ENCODE measurements around the gene REEP3.

REEP3 gene

DNA sequence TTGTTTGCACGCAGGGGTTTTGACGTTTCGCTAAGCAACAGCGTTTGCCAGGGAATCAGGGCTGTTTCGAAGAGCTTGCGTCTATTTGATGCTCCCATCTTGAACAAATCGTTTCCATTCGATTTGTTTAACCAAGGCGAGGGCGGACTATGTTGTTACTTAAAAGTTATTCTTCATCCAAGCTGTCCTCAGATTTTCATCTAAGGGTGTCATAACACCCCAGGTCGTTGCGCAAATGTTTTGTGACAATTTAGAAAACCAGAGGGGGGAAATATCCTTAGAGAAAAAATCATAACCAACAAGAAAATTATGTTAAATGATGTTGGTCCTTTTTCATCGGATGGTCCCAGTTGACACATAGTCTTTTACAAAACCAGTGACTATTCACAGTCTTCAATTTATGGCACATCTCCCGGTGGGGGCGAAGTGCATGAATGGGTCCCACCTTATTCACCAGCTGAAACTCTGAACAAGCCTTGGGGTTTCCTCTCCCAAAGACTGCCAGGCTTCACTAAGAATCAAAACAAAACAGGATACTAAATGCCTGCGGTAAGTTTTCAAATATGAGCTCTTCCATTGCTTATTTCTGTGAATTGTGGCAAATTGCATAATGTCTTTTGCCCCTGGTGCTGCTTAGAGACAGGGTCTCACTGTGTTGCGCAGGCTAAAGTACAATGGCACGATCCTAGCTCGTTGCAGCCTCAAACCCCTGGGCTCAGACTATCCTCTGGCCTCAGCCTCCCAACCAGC is 109.9 kb downstream of the REEP3 start:
- Mint-ChIP-seq H3K9me3 (no peaks in the 10 kb centered on the region), H3K27ac (peak overlapping the region; percentile 85), H3K4me3 (peak overlapping the region; percentile 91), H3K27me3 (ENCODE audit: low read depth) (peaks cover 8% of the 10 kb centered on the region), H3K4me1 (ENCODE audit: low read depth) (peaks cover 28% of the 10 kb centered on the region), H3K36me3 (ENCODE audit: low read depth) (no peaks in the 10 kb centered on the region)

GRCh38 chr10:63631991-63632390 is 110.8 kb downstream of the REEP3 start:
- H3K27me3 Mint-ChIP-seq (ENCODE audit: low read depth): peaks cover 8% of the 10 kb centered on the region
- no peak overlapping the region for H3K4me3 Mint-ChIP-seq
- H3K27ac Mint-ChIP-seq: no peak overlapping the region
- peaks cover 28% of the 10 kb centered on the region for H3K4me1 Mint-ChIP-seq (ENCODE audit: low read depth)
- no peaks in the 10 kb centered on the region for H3K9me3 Mint-ChIP-seq
- no peaks in the 10 kb centered on the region for H3K36me3 Mint-ChIP-seq (ENCODE audit: low read depth)

DNA sequence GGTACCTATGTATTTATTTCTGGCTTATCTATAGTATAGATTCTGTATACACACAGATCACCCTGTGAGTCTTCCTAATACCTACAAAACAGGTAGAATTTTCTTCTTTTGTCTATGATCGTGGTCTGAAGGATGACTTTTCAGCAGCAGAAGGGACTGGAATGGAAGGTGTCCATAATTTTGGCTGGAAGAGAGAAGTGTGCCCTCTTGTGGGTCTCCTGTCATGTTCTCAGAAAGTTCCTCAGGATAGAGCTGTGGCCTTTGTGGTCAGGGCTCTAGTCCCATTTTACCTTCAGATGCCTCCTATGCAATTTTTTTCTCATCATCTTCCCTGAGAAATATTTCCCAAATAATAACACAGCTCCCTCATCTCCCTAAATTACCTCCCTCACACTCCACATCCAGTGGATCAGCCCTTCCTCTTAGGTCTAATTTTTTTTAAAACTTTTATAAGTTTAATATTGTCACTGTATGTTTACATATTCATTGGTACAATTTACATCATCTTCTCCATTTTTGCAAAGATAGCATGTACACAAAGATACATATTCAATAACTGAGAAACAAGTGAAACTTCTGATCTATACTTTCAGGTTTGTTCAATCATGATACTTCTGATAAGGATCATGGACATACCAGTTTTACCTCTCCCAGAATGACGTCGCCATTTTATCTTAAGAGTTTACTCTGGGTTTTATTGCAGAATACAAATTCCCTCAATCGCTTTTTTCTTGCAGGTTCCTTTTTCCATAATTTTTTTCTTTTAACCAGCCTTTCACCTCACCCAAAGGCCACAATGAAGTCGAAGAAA is 112.7 kb downstream of the REEP3 start:
- no peak overlapping the region for H3K27ac Mint-ChIP-seq
- no peaks in the 10 kb centered on the region for H3K9me3 Mint-ChIP-seq
- no peaks in the 10 kb centered on the region for H3K36me3 Mint-ChIP-seq (ENCODE audit: low read depth)
- H3K27me3 Mint-ChIP-seq (ENCODE audit: low read depth): peaks cover 8% of the 10 kb centered on the region
- peaks cover 17% of the 10 kb centered on the region for H3K4me1 Mint-ChIP-seq (ENCODE audit: low read depth)
- H3K4me3 Mint-ChIP-seq: no peak overlapping the region

DNA sequence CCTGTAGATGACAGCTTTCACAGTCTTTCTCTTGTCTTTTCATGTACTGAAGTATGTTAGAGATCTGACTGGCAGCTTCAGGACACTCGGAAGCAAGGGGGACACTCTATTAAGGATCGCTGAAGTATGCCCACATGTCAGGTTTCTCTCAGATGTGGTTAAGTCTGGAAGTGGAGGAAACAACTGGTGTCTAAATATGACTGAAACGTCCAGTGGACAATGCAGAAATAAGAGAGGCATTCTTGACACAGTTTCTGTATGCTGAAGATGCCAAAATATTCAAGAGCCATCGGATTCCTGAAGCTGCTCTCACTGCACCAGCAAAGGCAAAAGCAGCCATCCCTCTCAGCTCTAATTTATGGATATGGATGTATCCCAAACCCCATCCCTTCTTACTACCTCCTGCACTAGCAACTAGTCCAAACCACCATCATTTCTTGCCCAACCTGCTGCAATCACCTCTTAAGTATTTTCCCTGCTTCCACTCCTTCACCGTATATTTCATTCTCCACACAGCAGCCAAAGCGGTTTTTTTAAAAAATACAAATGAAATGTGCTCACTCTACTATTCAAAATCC is 113.4 kb downstream of the REEP3 start:
- H3K27me3 Mint-ChIP-seq (ENCODE audit: low read depth): peaks cover 8% of the 10 kb centered on the region
- H3K9me3 Mint-ChIP-seq: no peaks in the 10 kb centered on the region
- H3K36me3 Mint-ChIP-seq (ENCODE audit: low read depth): no peaks in the 10 kb centered on the region
- peaks cover 10% of the 10 kb centered on the region for H3K4me1 Mint-ChIP-seq (ENCODE audit: low read depth)
- no peak overlapping the region for H3K4me3 Mint-ChIP-seq
- H3K27ac Mint-ChIP-seq: no peak overlapping the region

DNA sequence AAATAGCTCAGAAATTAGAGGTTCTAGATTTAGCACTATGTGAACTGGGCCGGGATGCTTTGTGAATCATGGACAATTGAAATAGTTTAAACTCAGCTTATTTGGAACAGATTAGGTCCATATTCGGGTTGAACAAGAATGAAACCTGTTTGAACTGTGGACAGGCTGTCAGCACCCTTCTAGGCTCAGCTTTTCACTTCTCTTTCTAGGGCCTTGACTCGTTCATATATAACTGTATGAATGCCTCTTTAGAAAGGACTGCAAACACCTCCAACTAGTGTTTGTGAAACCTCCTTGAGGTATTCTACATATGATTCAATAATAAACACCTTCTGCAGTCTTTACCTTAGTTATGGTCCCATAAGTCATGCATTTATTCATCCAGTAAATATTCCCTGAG is 115.6 kb downstream of the REEP3 start:
- Mint-ChIP-seq H3K36me3 (ENCODE audit: low read depth) (no peaks in the 10 kb centered on the region), H3K4me1 (ENCODE audit: low read depth) (peaks cover 2% of the 10 kb centered on the region), H3K4me3 (no peak overlapping the region), H3K27ac (no peak overlapping the region), H3K9me3 (no peaks in the 10 kb centered on the region), H3K27me3 (ENCODE audit: low read depth) (peaks cover 11% of the 10 kb centered on the region)

DNA sequence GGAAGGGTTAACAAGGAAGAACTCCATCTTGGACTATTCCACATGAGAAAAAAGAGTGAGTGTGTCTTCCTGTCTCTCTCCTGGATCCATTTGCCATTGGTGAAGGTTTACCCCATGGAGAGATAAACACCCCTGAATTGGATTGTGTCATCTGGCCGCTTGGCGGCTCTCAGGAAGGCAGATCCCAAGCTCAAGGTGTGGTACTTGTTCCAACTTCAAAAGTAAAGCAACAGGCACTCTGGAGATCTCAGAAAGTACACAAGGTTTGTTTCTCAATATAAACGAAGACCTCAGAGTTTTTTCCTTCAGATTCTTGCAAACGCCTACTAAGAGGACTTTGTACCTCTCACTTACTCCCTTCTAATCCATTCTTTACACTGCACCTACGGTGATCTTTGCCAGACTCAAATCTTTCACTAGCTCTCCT is 116.7 kb downstream of the REEP3 start:
- Mint-ChIP-seq H3K27me3 (ENCODE audit: low read depth) (peaks cover 7% of the 10 kb centered on the region), H3K9me3 (no peaks in the 10 kb centered on the region), H3K4me3 (no peak overlapping the region), H3K36me3 (ENCODE audit: low read depth) (no peaks in the 10 kb centered on the region), H3K4me1 (ENCODE audit: low read depth) (peaks cover 2% of the 10 kb centered on the region), H3K27ac (no peak overlapping the region)

DNA sequence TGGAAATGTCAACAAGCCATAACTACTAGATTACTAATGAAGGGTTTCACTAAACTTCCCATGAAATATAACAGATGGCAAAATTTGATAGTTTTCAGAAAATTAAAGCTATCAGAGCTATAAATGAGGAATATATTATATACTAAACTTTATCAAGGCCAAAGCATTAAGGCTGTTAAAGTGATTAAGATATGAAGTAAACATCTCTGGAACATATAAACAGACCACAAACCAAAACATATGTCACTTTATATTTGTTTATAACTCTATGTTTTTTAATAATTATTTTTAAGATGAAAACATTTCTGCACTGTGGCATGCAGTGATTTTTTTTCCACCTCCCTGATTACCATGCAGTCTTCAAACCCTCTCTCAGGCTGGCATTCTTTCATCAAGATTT is 120.2 kb downstream of the REEP3 start:
- peaks cover 4% of the 10 kb centered on the region for H3K27me3 Mint-ChIP-seq (ENCODE audit: low read depth)
- H3K9me3 Mint-ChIP-seq: no peaks in the 10 kb centered on the region
- H3K27ac Mint-ChIP-seq: no peak overlapping the region
- no peaks in the 10 kb centered on the region for H3K36me3 Mint-ChIP-seq (ENCODE audit: low read depth)
- H3K4me3 Mint-ChIP-seq: no peak overlapping the region
- no peaks in the 10 kb centered on the region for H3K4me1 Mint-ChIP-seq (ENCODE audit: low read depth)

DNA sequence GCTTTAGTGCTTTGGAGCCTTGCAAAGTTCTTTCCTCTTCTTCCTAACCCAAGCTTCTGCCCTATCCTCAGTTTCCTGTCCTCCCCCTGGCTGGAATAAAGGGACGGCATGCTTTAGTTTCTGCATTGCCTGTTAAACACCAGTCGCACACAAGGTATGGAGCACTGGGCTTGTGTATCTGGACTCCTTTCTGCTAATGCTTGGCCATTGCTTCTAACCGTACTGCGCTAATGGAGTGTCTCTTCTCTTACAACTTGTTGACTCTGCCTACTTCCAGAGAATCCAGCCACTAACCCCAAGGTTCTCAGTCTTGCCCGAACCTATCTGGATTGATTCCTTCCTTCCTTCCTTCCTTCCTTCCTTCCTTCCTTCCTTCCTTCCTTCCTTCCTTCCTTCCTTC is 120.6 kb downstream of the REEP3 start:
- Mint-ChIP-seq H3K27ac (no peak overlapping the region), H3K9me3 (no peaks in the 10 kb centered on the region), H3K4me3 (no peak overlapping the region), H3K4me1 (ENCODE audit: low read depth) (no peaks in the 10 kb centered on the region), H3K36me3 (ENCODE audit: low read depth) (no peaks in the 10 kb centered on the region), H3K27me3 (ENCODE audit: low read depth) (peaks cover 7% of the 10 kb centered on the region)

DNA sequence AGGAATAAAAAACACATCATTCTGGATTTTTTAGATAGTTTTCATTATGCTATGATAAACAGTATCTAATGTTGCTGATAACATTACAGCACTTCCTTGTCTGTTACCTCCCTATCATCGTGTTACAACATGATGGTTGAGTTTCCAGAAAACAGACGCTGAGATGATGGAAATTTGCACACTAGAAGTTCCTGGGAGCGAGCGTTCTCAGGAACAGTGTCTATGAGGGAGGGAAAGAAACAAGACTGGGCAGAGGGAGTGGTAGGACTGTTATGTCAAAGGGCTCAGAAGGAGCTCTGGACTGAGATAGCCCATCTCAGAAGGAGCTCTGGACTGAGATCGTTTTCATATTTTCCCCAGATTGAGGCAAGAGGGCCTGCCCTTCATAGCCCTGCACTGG is 121.6 kb downstream of the REEP3 start:
- Mint-ChIP-seq H3K4me1 (ENCODE audit: low read depth) (no peaks in the 10 kb centered on the region), H3K36me3 (ENCODE audit: low read depth) (no peaks in the 10 kb centered on the region), H3K27ac (no peak overlapping the region), H3K4me3 (no peak overlapping the region), H3K9me3 (no peaks in the 10 kb centered on the region), H3K27me3 (ENCODE audit: low read depth) (peaks cover 13% of the 10 kb centered on the region)

GRCh38 chr10:63644418-63645142 is 123.4 kb downstream of the REEP3 start:
- H3K36me3 Mint-ChIP-seq (ENCODE audit: low read depth): no peaks in the 10 kb centered on the region
- no peaks in the 10 kb centered on the region for H3K9me3 Mint-ChIP-seq

DNA sequence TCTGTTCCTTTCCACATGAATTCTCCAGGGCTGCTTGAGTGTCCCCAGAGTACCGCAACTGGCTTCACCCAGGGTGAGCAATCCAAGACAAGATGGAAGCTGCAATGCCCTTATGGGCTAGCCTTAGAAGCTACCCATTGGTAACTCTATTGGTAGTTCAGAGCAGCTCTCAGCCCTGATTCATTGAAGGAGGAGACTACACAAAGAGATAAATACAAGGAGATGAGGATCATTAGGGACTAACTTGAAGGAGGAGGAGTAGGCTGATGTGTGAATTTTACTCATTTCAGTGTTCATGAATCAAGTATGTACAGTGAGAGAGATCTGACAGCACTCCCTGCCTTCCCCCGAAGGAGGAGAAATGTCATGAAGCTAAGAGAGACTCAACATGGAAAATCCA is 124.0 kb downstream of the REEP3 start:
- Mint-ChIP-seq H3K27ac (no peak overlapping the region), H3K27me3 (ENCODE audit: low read depth) (peaks cover 18% of the 10 kb centered on the region), H3K36me3 (ENCODE audit: low read depth) (no peaks in the 10 kb centered on the region), H3K4me3 (no peak overlapping the region), H3K9me3 (no peaks in the 10 kb centered on the region), H3K4me1 (ENCODE audit: low read depth) (no peaks in the 10 kb centered on the region)

More at GRCh38 chr10:63644418-63645142, 123.4 kb downstream of the REEP3 start:
- Mint-ChIP-seq H3K4me3 (no peak overlapping the region), H3K4me1 (ENCODE audit: low read depth) (no peaks in the 10 kb centered on the region), H3K27ac (no peak overlapping the region), H3K27me3 (ENCODE audit: low read depth) (peaks cover 18% of the 10 kb centered on the region)

DNA sequence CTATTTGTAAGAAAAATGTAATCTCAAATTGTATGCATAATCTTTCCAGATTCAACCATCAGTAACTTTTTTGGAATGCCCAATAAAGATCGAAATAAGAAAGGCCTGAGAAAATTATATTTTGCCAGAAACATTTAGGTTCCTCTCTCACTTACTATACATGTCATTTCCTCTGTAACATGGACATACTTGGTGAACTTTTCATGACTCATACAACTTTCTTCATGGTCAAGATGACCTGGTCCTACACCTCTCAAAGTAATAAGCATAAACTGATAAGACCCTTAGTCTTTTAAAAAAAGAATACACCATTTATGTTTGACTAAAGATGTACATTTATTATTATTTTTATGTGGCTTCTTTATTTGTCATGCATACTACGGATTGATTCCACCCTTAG is 125.3 kb downstream of the REEP3 start:
- Mint-ChIP-seq H3K4me1 (ENCODE audit: low read depth) (no peaks in the 10 kb centered on the region), H3K9me3 (no peaks in the 10 kb centered on the region), H3K27ac (no peak overlapping the region), H3K36me3 (ENCODE audit: low read depth) (no peaks in the 10 kb centered on the region), H3K4me3 (no peak overlapping the region), H3K27me3 (ENCODE audit: low read depth) (peaks cover 18% of the 10 kb centered on the region)

DNA sequence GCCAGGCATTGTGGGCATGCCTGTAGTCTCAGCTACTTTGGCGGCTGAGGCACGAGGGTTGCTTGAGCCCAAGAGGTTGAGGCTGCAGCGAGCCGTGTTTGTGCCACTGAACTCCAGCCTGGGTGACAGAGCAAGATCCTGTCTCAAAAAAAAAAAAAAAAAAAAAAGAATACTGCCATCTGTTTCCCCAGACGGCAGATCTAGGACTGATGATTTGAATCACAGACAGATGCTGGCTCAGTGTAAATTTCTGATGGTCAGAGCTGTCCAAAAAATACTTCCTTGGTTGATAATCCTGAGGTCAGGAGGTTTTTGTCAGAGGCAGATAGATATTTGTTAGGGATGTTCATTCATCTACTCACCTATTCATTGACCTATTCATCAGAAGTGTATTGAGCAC is 130.7 kb downstream of the REEP3 start:
- no peak overlapping the region for H3K27ac Mint-ChIP-seq
- no peaks in the 10 kb centered on the region for H3K36me3 Mint-ChIP-seq (ENCODE audit: low read depth)
- no peaks in the 10 kb centered on the region for H3K9me3 Mint-ChIP-seq
- no peaks in the 10 kb centered on the region for H3K4me1 Mint-ChIP-seq (ENCODE audit: low read depth)
- peaks cover 20% of the 10 kb centered on the region for H3K27me3 Mint-ChIP-seq (ENCODE audit: low read depth)
- no peak overlapping the region for H3K4me3 Mint-ChIP-seq

DNA sequence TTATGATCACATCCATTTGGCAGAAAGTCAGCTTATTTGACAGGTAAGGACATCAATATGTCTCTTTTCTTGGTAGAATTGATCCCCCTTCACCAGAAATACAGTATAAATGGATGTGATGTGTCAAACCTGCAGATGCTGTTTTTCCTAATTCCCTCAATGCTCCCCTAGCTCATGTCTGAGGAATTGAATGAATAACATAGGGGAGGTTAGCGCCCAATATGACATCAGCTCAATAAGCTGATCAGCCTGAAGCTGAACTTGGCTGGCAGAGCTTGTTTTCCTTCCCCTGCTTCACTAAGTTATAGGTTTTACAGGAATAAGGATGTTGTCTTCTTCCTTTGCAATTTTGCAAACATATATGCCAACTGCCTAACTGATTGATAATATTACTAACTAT is 132.5 kb downstream of the REEP3 start:
- no peak overlapping the region for H3K4me3 Mint-ChIP-seq
- peaks cover 9% of the 10 kb centered on the region for H3K27me3 Mint-ChIP-seq (ENCODE audit: low read depth)
- no peaks in the 10 kb centered on the region for H3K9me3 Mint-ChIP-seq
- H3K27ac Mint-ChIP-seq: no peak overlapping the region
- H3K4me1 Mint-ChIP-seq (ENCODE audit: low read depth): no peaks in the 10 kb centered on the region
- H3K36me3 Mint-ChIP-seq (ENCODE audit: low read depth): no peaks in the 10 kb centered on the region

All from T-helper 1 cell treated with Interleukin-12 subunit alpha and Interleukin-12 subunit beta and Interleukin-4 antibody, amounts not matched to agents 30 μg/mL and 1 μg/mL, for 36 hours (primary cell).